Mesendoderm (in vitro differentiated cells): ENCODE results near the gene CSHL1.
"Not testable (repeated sequence)": the region's sequence is repeated elsewhere in the genome, so short reads cannot be mapped to it uniquely, and the experiment has no call there.

Experiments
- DNase-seq: peaks from one replicate; pipeline ENCODE4 v3.0.0; 2013
- H2AK5ac ChIP-seq: 2 replicates; pipeline ENCODE4 v1.6.1; 2013; ENCODE audit warnings: low read length, inconsistent platforms
- H2BK120ac ChIP-seq: 2 replicates; pipeline ENCODE4 v1.6.1; 2013; ENCODE audit warnings: low read depth, mild to moderate bottlenecking, low read length, moderate library complexity, mixed read lengths
- H2BK15ac ChIP-seq: replicated peaks from 2 replicates; pipeline ENCODE4 v1.6.1; 2013; ENCODE audit warnings: low read depth, mild to moderate bottlenecking, moderate library complexity
- H2BK5ac ChIP-seq: 2 replicates; pipeline ENCODE4 v1.6.1; 2013; ENCODE audit warnings: low read length, inconsistent platforms
- H3K18ac ChIP-seq: 2 replicates; pipeline ENCODE4 v1.6.1; 2013; ENCODE audit warnings: mild to moderate bottlenecking, low read length, mixed read lengths
- H3K23ac ChIP-seq: one replicate; pipeline ENCODE4 v1.6.1; 2013; ENCODE audit warnings: low read length
- H3K27ac ChIP-seq: 2 replicates; pipeline ENCODE4 v1.5.1; 2013; ENCODE audit warnings: low read depth, mild to moderate bottlenecking, inconsistent platforms, low read length, moderate library complexity
- H3K27me3 ChIP-seq: 2 replicates; pipeline ENCODE4 v1.6.1; 2013; ENCODE audit warnings: low read length, control low read depth, mild to moderate bottlenecking, inconsistent platforms; ENCODE audit not compliant: insufficient read depth, poor library complexity
- H3K36me3 ChIP-seq: 2 replicates; pipeline ENCODE4 v1.6.1; 2013; ENCODE audit warnings: low read length, inconsistent platforms; ENCODE audit not compliant: control insufficient read depth, insufficient read depth
- H3K4ac ChIP-seq: one replicate; pipeline ENCODE4 v1.6.1; 2013; ENCODE audit warnings: low read depth, mild to moderate bottlenecking, low read length, moderate library complexity
- H3K4me1 ChIP-seq: 2 replicates; pipeline ENCODE4 v1.6.1; 2013; ENCODE audit warnings: low read depth, low read length, inconsistent platforms; ENCODE audit not compliant: control insufficient read depth
- H3K4me2 ChIP-seq: 2 replicates; pipeline ENCODE4 v1.6.1; 2013; ENCODE audit warnings: low read length
- H3K4me3 ChIP-seq: 2 replicates; pipeline ENCODE4 v1.5.1; 2013; ENCODE audit warnings: mild to moderate bottlenecking, low read length
- H3K56ac ChIP-seq: one replicate; pipeline ENCODE4 v1.6.1; 2013; ENCODE audit warnings: low read length
- H3K79me1 ChIP-seq: 2 replicates; pipeline ENCODE4 v1.6.1; 2013; ENCODE audit warnings: low read length, inconsistent platforms
- H3K79me2 ChIP-seq: 2 replicates; pipeline ENCODE4 v1.6.1; 2013; ENCODE audit warnings: mild to moderate bottlenecking, low read length; ENCODE audit not compliant: control insufficient read depth, insufficient read depth
- H3K9ac ChIP-seq: 2 replicates; pipeline ENCODE4 v1.6.1; 2013; ENCODE audit warnings: low read length, inconsistent platforms
- H4K5ac ChIP-seq: one replicate; pipeline ENCODE4 v1.6.1; 2013; ENCODE audit warnings: low read length
- H4K8ac ChIP-seq: one replicate; pipeline ENCODE4 v1.6.1; 2013; ENCODE audit warnings: low read depth, mild to moderate bottlenecking, control low read depth, low read length, moderate library complexity
- WGBS: extraction: QIAGEN DNeasy Blood & Tissue Kit; methylation state at CpG from one replicate; pipeline ENCODE4 v1.1.7; 2013; ENCODE audit warnings: low lambda C conversion rate, missing lambda C conversion rate; ENCODE audit not compliant: insufficient coverage; ENCODE audit errors: extremely low coverage; 5-methylcytosine and 5-hydroxymethylcytosine counted together

The CSHL1 gene

GRCh38 chr17:63918789-63919305 lies 7.8 kb upstream of the CSHL1 start, which contains the start of gene GH1:
TSS of gene GH1 (minus strand) at chr17:63918839. CDS start at chr17:63918776, 63 bp downstream.
- Histone ChIP-seq H3K56ac (peak within 1 kb of the TSS; percentile 28), H3K4me2 (peak within 1 kb of the TSS; percentile 66)
- H3K18ac ChIP-seq, H3K4ac ChIP-seq, H3K27ac ChIP-seq, H3K23ac ChIP-seq, H3K9ac ChIP-seq, H3K4me3 ChIP-seq, H2BK15ac ChIP-seq, H4K5ac ChIP-seq, H2BK120ac ChIP-seq, DNase-seq, H3K4me1 ChIP-seq, H4K8ac ChIP-seq, H2AK5ac ChIP-seq, H3K36me3 ChIP-seq, H3K27me3 ChIP-seq, H2BK5ac ChIP-seq, H3K79me2 ChIP-seq, H3K79me1 ChIP-seq: not testable (repeated sequence)
- WGBS = no CpG with 5 or more reads among the region's 10 CpGs

- WGBS = no CpG with 5 or more reads among the region's 10 CpGs
- Histone ChIP-seq H3K56ac (peak overlapping the region; percentile 28), H3K18ac (no peak overlapping the region), H3K4me1 (no peaks in the 10 kb centered on the region), H3K4me2 (peak overlapping the region; percentile 66), H3K4me3 (no peak overlapping the region), H2AK5ac (no peak overlapping the region), H3K27ac (no peak overlapping the region), H2BK120ac (no peak overlapping the region), H4K5ac (no peak overlapping the region), H3K36me3 (no peaks in the 10 kb centered on the region), H2BK15ac (no peak overlapping the region), H4K8ac (no peak overlapping the region), H3K23ac (no peak overlapping the region), H3K79me2 (no peaks in the 10 kb centered on the region), H3K9ac (no peak overlapping the region), H3K79me1 (no peaks in the 10 kb centered on the region), H2BK5ac (no peak overlapping the region), H3K4ac (no peak overlapping the region), H3K27me3 (no peaks in the 10 kb centered on the region)
- DNase-seq = peak; percentile 87
Observed at GRCh38 chr17:63918305-63918704, 7.2 kb upstream of the CSHL1 start.

GRCh38 chr17:63917646-63918045 lies 6.6 kb upstream of the CSHL1 start:
- Histone ChIP-seq H3K79me2 (no peaks in the 10 kb centered on the region), H2BK5ac (no peak overlapping the region), H2BK15ac (no peak overlapping the region), H2BK120ac (no peak overlapping the region), H3K27me3 (no peaks in the 10 kb centered on the region), H3K9ac (no peak overlapping the region), H3K56ac (peak overlapping the region; percentile 28), H2AK5ac (no peak overlapping the region), H3K18ac (no peak overlapping the region), H3K36me3 (no peaks in the 10 kb centered on the region), H3K4me2 (no peak overlapping the region), H4K8ac (no peak overlapping the region), H3K4me3 (no peak overlapping the region), H3K79me1 (no peaks in the 10 kb centered on the region), H3K23ac (no peak overlapping the region), H3K4ac (no peak overlapping the region), H3K27ac (no peak overlapping the region), H3K4me1 (no peaks in the 10 kb centered on the region), H4K5ac (no peak overlapping the region)
- no peak for DNase-seq
- no CpG with 5 or more reads among the region's 13 CpGs for WGBS

GRCh38 chr17:63917206-63917605 lies 6.1 kb upstream of the CSHL1 start:
- not testable (repeated sequence) for H3K36me3 ChIP-seq, H3K4me1 ChIP-seq, H4K5ac ChIP-seq, H3K18ac ChIP-seq, H2BK120ac ChIP-seq, H3K9ac ChIP-seq, H4K8ac ChIP-seq, H3K56ac ChIP-seq, H2BK5ac ChIP-seq, DNase-seq, H3K79me1 ChIP-seq, H3K4me2 ChIP-seq, H3K27me3 ChIP-seq, H2BK15ac ChIP-seq, H3K4me3 ChIP-seq, H2AK5ac ChIP-seq, H3K79me2 ChIP-seq, H3K23ac ChIP-seq, H3K4ac ChIP-seq, H3K27ac ChIP-seq
- no CpG with 5 or more reads among the region's 11 CpGs for WGBS

- Histone ChIP-seq H2AK5ac (no peak overlapping the region), H3K9ac (no peak overlapping the region), H3K23ac (no peak overlapping the region), H3K4me1 (no peaks in the 10 kb centered on the region), H3K4me2 (no peak overlapping the region), H2BK15ac (no peak overlapping the region), H3K27me3 (no peaks in the 10 kb centered on the region), H3K79me1 (no peaks in the 10 kb centered on the region), H2BK5ac (no peak overlapping the region), H3K4me3 (no peak overlapping the region), H2BK120ac (no peak overlapping the region), H4K5ac (no peak overlapping the region), H3K36me3 (no peaks in the 10 kb centered on the region), H3K18ac (no peak overlapping the region), H3K4ac (no peak overlapping the region), H3K56ac (no peak overlapping the region), H3K79me2 (no peaks in the 10 kb centered on the region), H4K8ac (no peak overlapping the region), H3K27ac (no peak overlapping the region)
- DNase-seq = no peak
- no CpG with 5 or more reads among the region's 12 CpGs for WGBS
Observed at GRCh38 chr17:63916566-63917185, 5.6 kb upstream of the CSHL1 start.

GRCh38 chr17:63915753-63916152 lies 4.7 kb upstream of the CSHL1 start:
- no CpG with 5 or more reads among the region's 10 CpGs for WGBS
- H3K9ac ChIP-seq, H3K56ac ChIP-seq: not testable (repeated sequence)

More at GRCh38 chr17:63915753-63916152, 4.7 kb upstream of the CSHL1 start:
- not testable (repeated sequence) for H2BK15ac ChIP-seq, H4K8ac ChIP-seq, H3K79me1 ChIP-seq, H3K27ac ChIP-seq, H3K4me3 ChIP-seq, H3K4me1 ChIP-seq, H3K18ac ChIP-seq, H3K79me2 ChIP-seq, H2BK120ac ChIP-seq, DNase-seq, H3K4ac ChIP-seq, H2BK5ac ChIP-seq, H3K23ac ChIP-seq, H3K36me3 ChIP-seq, H4K5ac ChIP-seq, H3K4me2 ChIP-seq, H2AK5ac ChIP-seq, H3K27me3 ChIP-seq
